T-helper 22 cell (primary cell): ENCODE data around the gene MORC2.

Experiments used
- DNase-seq: peaks from one replicate; pipeline ENCODE4 v3.0.0-alpha.2; 2020; ENCODE audit warnings: low read depth

MORC2 gene

DNA sequence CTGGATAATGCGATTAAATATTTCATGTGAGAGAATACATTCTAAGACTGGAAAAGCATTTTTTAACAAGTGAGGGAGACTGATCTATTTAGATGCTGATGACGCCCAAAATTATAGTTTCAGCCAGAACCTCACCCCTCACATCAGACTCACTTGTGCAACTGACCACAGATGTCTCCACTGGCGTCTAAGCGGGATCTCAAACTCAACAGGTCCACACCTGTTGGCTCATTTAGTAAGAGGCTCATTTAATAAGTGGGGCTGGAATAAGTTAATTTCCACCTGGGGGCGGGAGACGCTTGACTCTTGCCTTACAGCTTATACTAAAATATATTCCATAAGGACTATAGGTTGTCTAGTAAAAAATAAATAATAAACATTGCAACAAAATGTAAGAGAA lies 47.5 kb downstream of the MORC2 start:
- no peak for DNase-seq

DNA sequence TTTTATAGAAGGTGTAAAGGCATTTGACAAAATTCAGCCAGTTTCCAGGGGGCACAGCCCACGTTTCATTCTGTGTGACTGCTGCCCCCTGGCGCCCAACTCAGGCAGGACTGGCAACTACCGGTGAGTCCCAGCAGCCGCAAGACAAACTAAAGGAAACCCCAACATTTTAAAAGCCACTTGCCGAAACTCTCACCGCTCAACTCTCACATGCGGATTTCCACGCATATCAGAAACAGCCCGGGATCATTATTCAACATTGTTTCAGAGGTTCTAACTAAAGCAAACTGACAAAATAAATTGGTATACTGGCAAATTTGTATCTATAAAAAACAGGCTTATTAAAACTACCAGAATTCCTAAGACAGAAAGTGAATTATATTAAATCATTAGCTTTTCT lies 48.2 kb downstream of the MORC2 start:
- peak; percentile 50 for DNase-seq

DNA sequence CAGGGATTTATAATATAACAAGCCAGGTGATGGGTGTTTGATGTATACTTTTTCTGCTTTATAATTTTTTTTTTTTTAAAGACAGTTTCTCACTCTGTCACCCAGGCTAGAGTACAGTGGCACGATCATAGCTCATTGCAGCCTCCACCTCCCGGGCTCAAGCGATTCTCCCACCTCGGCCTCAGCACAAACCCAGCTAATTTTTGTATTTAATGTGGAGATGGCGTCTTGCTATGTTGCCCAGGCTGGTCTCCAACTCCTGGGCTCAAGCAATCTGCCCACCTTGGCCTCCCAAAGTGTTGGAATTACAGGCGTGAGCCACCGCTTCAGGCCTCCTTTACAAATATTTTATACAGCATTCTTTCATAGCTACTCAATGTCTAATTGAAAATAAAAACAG lies 48.6 kb downstream of the MORC2 start:
- DNase-seq = no peak

DNA sequence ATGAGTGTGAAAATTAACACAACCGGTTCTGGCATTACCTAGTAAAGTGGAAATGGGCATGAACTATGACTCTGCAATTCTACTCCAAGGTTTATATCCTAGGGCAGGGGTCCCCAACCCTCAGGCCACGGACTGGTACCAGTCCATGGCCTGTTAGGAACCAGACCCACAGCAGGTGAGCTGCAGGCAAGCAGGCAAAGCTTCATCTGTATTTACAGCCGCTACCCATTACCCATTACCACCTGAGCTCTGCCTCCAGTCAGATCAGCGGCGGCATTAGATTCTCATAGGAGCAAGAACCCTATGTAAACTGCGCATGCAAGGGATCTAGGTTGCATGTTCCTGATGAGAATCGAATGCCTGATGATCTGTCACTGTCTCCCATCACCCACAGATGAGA lies 49.8 kb downstream of the MORC2 start:
- DNase-seq = no peak

DNA sequence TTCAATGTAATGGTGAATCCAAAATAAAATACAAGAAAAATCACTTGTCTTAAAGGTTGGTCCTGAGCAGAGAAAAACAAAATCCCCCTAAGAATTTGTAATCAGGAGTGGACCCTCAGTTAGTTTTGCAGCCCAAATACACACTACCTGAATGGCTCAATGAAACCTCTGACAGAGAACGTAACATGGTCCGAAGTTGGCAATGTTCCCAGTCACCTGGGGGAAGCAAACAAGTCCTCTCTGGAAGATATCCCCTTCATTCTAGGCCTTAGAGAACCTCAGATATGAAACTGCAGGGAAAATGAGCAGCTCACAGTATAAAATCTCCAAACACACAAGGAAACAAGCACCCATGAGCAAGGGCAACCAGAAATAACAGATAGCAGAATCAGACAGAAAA lies 58.2 kb downstream of the MORC2 start:
- no peak for DNase-seq

DNA sequence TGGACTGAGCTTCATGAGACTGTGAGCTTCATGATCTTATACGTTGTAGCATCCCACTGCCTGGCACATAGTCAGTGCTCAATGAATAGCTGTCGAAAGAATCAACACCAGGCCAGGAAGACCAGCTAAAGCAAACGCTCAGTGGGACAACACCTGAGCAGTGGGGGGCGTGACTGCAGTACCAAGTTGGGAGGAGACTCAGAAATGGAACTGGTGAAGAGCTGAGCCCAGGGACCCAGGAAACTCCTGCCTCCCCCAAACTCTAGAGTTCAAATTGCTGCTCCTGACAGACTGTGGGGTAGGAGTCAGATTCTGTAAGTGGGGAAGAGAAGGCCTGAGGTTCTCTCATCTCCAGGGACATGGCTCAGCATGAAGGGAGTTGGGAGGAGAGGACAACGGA lies 59.3 kb downstream of the MORC2 start:
- no peak for DNase-seq

DNA sequence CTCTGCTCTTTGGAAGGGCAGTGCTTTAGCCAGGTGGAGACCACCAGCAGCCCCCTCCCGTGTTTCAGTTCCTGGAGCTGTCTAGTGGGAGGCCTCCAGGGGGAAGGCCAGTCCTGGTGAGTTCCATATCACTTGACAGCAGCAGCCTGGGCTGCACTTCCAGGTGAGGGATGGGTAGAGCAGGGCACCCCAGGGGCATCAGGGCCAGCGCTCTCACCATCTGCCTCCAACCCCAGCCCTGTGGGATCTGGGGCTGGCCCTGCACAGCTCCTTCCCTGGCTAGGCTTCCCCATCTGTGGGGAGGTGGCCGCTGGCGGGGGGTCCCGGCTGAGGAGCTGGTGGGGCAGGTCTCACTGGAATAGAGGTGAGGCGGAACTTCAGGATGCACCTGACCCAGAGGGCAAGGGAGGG lies 60.5 kb downstream of the MORC2 start:
- no peak for DNase-seq

DNA sequence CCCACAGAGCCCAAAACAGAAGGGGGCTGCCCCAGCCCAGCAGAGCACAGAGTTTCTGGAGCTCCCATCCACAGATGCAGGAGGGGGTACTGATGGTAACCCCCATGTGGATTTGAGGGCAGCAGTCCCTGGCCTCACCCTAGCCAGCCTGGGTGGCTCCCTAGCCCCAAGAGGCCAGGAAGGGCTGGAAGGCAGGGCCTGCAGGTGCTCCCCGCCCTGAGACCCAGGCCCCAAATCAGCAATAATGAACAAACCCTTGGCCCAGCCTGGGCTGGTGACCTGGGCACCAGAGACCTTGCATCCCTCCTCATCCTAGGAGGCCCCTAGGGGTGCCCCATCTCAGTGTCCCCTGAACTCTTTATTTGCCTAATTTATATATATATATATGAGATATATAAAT lies 61.6 kb downstream of the MORC2 start:
- no peak for DNase-seq

DNA sequence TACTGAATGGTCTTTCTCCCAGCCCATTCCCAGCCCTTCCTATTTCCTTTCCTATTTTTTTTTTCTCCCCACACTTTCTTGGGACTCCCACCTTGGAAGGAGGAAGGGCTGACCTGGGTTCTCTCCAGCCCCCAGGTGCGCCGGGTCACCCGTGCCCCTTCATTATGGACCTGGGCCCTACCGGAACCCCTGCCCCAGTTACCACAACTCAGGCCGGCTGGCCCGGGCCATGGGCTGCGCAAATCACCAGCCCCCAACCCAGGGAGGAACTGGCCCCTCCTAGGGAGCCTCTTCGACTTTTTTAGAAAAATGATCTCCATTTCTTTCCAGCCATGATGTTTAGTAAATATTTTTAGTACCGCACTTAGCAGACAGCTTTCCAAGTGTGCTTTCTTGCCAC lies 62.2 kb downstream of the MORC2 start:
- DNase-seq = no peak

DNA sequence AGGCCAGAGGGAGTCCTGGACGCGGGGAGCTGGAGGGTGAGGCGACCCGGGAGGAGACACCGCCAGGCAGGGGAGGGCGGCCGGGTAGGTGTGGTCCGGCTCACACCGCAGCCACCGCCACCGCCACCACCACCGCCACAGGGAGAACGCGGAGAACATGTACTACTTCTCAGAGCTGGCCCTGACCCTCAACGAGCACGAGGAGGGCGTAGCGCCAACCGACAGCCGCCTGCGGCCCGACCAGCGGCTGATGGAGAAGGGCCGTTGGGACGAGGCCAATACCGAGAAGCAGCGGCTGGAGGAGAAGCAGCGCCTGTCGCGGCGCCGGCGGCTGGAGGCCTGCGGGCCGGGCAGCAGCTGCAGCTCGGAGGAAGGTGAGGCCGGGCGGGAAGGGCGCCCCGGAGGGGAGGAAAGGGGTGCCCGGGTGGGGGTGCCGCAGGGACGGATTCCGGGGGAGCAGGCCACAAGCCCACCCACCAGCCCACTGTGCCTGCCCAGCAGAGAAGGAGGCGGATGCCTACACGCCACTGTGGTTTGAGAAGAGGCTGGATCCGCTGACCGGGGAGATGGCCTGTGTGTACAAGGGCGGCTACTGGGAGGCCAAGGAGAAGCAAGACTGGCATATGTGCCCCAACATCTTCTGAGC lies 62.8 kb downstream of the MORC2 start:
- DNase-seq = no peak

DNA sequence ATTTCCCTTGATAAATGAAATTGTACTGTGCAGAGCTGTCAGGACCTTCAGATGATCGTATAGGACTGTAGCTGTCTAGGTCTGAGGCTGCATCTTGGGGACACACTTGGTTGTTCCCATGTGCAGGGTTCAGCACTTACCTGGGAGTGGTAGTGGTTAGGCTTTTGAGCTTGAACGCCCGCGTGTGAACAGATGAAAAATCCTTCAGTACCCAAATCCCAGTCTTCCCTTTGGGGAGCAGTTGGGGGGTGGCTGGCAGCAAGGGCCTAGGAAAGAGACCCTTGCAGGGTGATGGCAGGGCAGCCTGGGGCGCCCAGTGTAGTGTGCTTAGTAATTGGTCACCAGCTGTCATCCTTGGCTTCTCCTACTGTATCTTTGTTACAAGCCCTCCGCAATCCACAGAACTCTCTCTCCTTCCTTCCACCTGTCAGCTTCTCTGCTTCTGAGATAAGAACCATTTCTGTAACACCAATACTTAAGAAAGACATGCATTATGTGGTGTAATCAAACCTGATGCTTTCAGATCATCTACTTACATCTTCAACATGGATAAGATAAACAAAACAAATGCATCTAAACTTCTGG lies 64.6 kb downstream of the MORC2 start:
- DNase-seq = no peak

DNA sequence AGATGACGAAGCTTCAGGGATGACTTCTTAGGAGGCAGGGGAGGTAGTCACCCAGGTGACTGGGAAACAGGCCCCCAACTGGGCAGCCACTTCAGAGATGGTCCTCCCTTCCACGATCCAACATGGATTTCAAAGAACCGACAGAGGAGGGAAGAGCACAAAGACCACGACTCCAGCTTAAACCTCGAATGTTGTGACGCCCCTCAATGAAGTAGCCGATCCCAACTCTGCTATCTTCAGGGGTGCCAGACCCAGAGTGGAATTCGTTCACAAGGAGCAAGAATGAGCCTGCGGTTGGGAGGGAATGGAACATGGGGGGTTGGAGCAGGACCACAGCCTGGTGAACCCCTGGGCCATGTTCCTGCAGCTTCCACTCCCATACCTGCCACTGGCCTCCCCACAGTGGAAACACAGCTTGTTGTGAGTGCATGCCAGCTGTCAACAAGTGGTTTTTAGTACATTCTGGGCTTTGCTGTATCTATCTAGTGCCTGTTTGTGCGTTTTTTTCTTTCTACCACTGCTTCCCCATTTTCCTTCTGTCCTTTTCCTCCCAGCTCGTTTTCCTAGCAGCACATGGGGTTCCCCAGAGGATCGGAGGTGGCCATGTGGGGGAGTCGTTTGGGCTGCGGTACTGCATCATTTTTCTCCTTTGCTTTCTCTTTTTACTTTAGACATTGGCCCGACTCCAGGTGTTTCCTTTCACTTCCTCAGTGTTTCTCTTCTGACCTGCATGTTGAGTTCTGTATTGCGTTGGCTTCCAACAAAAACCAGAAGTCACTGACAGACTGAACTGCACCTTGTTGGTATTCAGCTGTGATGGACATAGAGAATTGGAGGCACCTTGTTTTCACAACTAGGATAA lies 65.8 kb downstream of the MORC2 start:
- DNase-seq = no peak

DNA sequence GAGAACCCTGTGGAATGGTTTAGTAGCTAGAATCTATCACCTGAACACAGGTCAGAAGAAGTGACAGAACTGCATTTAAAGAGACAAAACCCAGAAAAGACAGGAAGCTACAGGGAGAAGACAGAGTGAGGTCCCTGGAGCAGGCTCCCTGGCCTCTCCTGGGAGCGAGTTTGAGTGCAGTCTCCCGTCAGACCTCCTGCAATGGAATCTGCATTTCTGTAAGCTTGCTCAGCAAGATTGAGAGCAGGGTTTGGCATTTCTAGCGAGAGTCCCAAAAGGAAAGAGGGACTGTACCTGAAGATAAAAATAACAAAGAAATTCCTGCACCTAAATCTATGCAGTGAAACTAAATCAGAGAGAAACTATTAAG lies 74.2 kb downstream of the MORC2 start:
- DNase-seq = no peak

DNA sequence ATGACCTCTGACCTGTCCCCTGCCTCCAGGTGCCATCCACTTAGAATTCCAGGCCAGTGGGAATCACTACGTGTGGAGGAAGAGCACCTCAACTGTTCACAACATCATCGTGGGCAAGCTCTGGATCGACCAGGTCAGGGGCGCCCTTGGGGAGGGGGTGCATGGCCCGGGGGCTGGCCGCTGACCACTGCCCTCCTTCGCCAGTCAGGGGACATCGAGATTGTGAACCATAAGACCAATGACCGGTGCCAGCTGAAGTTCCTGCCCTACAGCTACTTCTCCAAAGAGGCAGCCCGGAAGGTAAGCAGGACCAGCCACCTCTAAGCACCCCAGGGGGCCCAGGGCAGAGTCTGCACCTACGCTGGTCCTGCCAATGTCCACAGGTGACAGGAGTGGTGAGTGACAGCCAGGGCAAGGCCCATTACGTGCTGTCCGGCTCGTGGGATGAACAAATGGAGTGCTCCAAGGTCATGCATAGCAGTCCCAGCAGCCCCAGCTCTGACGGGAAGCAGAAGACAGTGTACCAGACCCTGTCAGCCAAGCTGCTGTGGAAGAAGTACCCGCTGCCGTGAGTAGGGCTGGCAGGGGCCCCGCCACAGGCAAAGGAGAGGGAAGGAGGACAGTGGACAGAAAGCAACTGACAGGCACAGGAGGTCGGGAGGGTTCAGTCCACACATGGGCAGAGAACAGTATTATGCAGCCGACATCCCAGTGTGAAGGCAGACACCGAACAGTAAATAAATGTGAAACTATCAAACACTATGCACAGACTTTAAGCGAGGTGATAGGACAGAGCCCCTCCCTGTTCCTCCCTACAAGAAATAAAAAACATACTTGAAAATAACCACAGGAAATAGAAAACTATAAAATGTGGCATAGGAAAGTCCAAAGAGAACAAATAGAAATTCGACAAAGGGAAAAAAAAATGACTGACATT lies 74.9 kb downstream of the MORC2 start:
- no peak for DNase-seq

DNA sequence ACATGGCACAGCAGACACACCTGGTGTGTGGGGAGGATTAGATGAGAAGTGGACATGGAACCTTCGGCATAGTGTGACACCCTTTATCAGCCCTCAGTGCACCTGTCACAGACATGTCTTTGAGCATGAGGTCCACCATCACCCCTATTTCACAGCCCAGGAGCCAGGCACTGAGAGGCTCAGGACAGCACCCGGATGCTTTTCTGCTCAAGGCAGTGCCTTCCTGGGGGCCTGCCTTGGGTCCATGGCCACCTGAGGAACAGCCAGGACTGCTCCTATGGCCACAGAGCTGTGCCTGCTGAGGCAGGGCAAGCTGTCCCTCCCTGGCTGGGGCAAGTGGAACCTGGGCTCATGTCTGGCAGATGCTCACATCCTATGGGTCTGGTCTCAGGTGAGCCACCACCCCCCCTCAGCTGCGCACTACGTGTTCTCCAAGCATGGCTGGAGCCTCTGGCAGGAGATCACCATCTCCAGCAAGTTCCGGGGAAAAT lies 75.8 kb downstream of the MORC2 start:
- no peak for DNase-seq

DNA sequence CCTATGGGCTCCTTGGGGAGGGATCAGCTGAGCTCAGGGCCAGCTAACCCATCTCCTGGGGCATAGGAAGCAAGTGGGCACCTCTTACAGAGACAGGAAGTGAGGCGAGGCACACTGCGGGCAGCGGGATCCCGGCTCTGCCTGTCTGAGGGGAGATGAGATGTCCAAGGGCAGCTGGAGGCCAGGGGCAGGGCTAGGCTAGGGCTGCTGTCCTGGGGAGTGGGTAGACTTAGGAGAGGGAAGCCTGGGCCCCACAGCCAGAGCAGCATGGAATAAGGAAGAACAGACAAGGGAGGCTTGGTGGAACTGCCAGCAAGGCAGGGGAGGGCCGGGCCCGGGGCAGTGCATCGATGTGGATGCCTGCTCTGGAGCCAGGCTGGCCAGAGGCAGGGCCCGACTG lies 76.3 kb downstream of the MORC2 start:
- no peak for DNase-seq

DNA sequence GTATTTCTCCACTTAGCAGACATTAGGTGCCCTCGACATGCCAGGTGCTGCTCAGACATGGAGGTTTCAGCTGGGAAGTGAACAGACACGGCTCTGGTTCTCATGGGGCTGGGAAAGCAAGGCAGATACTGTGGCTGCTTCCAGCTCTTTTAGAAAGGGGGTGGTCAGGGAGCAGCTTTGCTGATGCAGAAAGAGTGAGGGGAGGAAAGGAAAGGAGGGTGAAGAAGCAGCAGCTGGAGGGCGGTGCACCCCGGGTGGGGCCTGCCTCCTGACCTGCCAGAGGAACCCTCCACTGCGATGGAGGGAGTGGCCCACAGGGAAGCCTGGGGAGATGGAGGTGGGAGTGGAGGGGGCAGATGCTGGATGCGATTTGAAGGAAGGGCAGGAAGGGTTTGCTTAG lies 76.8 kb downstream of the MORC2 start:
- no peak for DNase-seq

DNA sequence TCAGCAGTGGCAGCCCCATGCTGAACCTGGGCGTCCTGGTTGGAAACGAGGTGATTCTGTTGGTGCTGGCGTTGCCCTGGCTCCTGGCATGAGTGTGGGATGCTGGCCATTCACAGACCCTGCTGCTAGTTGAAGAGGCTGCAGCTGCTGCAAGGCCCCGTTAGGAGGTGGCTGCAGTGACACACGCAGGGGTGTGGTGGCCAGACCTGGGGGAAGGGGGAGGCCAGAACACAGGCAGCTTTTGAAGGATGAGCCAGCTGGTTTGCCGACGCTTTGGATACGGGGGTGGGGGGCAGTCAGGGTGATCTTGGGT lies 77.2 kb downstream of the MORC2 start:
- DNase-seq = no peak

DNA sequence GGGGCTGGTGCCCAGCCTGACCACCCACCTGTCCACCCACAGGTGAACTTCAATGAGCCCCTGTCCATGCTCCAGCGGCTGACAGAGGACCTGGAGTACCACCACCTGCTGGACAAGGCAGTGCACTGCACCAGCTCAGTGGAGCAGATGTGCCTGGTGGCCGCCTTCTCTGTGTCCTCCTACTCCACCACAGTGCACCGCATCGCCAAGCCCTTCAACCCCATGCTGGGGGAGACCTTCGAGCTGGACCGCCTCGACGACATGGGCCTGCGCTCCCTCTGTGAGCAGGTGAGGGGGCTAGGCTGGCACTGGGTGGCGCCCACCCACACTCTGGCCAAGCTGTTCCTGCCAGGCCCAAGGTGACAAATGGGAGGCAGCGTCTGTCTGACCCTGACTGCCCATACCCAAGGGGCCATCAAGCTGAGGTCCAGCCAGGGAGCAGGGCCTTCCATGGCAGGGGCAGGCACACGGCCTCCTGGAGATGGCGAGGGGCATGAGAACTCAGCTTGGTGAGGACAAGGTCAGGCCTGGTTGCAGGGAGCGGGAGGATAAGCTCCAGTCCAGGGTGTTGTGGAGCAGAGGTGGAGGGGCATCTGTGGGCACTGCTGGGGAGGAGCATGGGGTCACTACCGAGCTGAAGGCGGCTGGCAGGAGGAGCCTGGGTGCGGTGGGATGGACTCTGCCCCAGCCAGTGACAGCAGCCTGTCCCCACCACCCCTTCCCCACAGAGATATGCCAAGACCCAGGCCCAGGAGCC lies 77.7 kb downstream of the MORC2 start:
- DNase-seq = no peak

DNA sequence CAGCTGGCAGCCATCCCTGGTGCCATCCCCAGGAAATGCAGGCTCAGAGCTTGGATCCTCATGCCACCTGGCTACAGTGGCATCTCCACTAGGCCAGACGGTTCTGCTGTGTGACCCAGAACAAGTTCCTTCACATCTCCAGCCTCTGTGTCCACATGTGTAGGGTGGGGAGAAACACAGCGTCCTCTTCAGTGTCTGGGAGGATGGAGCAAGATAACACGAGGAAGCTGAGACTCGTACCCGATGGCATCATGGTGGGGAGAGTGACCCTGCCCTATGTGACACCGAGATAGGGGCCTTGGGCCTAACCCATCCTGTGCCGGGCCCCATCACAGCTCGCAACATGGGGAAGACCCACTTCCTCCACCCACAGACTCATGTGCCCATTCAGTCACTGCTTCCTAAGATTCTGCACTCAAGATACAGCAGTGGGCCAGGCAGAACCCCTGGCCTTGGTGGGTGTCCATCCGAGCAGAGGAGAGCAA lies 78.5 kb downstream of the MORC2 start:
- no peak for DNase-seq

DNA sequence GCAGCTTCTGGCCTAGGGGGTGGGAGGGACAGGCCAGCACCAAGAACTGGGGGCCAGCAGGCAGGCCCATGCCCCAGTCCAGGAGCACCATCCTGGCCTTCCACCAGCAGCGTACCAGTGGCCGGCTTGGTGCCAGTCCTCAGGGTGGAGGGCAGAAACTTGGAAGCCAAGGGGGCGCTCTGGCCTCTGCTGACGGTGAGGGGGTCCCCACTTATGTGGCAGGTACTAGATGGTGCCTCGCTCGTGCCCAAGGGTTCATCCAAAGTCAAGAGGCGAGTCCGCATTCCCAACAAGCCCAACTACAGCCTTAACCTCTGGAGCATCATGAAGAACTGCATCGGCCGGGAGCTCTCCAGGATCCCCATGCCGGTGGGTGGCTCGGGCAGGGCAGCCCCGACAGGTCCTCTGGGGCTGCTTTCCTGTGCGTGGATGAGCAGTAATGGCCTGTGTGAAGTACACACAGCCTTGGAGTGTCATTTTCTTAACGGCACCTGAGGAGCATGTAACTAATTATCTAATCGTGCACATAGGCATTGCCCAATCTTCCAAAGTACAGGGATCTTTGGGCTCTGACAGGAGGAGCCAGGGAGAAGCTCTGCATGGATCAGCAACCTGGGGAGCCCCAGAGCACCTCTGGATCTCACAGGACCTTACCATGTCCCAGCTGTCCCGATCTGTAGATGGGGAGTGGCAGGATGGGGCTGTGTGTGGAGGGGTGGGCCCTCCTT lies 79.1 kb downstream of the MORC2 start:
- no peak for DNase-seq
